K562 (cell line): Measurements from ENCODE around the gene FBXO46. TPM values are rescaled to one million over a fixed set of nuclear protein-coding genes. Genes with fewer than 3 reads are reported as not detected.

Source experiments
- ZNF77 ChIP-seq: fragments of 250-450 bp; sonication (Bioruptor Pico); IDR thresholded peaks from 2 replicates; pipeline ENCODE4 v1.5.0; 2020
- polyA plus RNA-seq, 8 experiments: library from polyadenylated mRNA; depleted of rRNA in 4 of 8; stranded (reverse) in 5 of 8; unstranded in 3 of 8; fragments of >200 nt; fragmentation: Nextera tagmentation in 2 of 8; fragmentation: Illumina TruSeq in 1 of 8; extraction: Ambion mirVana in 2 of 8; extraction: Trizol in 1 of 8; gene quantifications; 2 replicates each; pipeline versions ENCODE4 v1.2.1 to v1.2.3, GENCODE V29; 2011 to 2014; ENCODE audit warnings: inconsistent platforms in 1 of 8, missing spikeins in 1 of 8
- total RNA-seq, 7 experiments: library from RNA; depleted of rRNA in 6 of 7; stranded (reverse); fragments of >200 nt in 6 of 7; fragmentation: Illumina TruSeq in 2 of 7; extraction: Trizol in 2 of 7; gene quantifications; 2 replicates each; pipeline versions ENCODE4 v1.2.1 to v1.2.3, GENCODE V29; 2011 to 2021; ENCODE audit warnings: low replicate concordance in 1 of 7
- TF ChIP-seq, protein P1 (sequence below): fragments of 450-650 bp; IDR thresholded peaks from 2 replicates; pipeline ENCODE4 v1.6.1; 2016; ENCODE audit warnings: mild to moderate bottlenecking, moderate library complexity

Gene FBXO46
- total and polyA plus RNA-seq, 9 of the 15 experiments (the other 6 are each of a cell fraction or from before 2014, with no cell fraction given): 1.5 to 36.1 (median 7.3) TPM

DNA sequence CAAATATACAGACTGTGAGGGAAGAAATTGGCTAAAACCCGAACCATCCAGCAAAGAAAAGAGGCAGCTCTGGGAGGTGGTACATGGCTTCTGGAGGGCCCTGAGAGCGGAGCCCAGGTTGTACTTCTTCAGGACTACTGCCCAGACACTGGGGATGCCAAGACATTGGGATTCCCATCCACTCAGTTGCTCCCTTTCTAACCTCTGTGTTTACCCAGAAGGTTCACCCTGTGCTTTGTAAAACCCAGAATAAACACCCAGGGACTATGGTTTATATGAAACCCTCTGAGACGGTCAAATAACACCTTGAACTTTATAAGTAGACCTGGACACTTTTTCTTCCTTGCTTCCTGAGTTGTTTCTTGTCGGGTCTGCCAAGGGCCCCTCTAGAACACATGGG is 12.3 kb upstream of the FBXO46 start (continued):
- TF ChIP-seq, protein P1, sequence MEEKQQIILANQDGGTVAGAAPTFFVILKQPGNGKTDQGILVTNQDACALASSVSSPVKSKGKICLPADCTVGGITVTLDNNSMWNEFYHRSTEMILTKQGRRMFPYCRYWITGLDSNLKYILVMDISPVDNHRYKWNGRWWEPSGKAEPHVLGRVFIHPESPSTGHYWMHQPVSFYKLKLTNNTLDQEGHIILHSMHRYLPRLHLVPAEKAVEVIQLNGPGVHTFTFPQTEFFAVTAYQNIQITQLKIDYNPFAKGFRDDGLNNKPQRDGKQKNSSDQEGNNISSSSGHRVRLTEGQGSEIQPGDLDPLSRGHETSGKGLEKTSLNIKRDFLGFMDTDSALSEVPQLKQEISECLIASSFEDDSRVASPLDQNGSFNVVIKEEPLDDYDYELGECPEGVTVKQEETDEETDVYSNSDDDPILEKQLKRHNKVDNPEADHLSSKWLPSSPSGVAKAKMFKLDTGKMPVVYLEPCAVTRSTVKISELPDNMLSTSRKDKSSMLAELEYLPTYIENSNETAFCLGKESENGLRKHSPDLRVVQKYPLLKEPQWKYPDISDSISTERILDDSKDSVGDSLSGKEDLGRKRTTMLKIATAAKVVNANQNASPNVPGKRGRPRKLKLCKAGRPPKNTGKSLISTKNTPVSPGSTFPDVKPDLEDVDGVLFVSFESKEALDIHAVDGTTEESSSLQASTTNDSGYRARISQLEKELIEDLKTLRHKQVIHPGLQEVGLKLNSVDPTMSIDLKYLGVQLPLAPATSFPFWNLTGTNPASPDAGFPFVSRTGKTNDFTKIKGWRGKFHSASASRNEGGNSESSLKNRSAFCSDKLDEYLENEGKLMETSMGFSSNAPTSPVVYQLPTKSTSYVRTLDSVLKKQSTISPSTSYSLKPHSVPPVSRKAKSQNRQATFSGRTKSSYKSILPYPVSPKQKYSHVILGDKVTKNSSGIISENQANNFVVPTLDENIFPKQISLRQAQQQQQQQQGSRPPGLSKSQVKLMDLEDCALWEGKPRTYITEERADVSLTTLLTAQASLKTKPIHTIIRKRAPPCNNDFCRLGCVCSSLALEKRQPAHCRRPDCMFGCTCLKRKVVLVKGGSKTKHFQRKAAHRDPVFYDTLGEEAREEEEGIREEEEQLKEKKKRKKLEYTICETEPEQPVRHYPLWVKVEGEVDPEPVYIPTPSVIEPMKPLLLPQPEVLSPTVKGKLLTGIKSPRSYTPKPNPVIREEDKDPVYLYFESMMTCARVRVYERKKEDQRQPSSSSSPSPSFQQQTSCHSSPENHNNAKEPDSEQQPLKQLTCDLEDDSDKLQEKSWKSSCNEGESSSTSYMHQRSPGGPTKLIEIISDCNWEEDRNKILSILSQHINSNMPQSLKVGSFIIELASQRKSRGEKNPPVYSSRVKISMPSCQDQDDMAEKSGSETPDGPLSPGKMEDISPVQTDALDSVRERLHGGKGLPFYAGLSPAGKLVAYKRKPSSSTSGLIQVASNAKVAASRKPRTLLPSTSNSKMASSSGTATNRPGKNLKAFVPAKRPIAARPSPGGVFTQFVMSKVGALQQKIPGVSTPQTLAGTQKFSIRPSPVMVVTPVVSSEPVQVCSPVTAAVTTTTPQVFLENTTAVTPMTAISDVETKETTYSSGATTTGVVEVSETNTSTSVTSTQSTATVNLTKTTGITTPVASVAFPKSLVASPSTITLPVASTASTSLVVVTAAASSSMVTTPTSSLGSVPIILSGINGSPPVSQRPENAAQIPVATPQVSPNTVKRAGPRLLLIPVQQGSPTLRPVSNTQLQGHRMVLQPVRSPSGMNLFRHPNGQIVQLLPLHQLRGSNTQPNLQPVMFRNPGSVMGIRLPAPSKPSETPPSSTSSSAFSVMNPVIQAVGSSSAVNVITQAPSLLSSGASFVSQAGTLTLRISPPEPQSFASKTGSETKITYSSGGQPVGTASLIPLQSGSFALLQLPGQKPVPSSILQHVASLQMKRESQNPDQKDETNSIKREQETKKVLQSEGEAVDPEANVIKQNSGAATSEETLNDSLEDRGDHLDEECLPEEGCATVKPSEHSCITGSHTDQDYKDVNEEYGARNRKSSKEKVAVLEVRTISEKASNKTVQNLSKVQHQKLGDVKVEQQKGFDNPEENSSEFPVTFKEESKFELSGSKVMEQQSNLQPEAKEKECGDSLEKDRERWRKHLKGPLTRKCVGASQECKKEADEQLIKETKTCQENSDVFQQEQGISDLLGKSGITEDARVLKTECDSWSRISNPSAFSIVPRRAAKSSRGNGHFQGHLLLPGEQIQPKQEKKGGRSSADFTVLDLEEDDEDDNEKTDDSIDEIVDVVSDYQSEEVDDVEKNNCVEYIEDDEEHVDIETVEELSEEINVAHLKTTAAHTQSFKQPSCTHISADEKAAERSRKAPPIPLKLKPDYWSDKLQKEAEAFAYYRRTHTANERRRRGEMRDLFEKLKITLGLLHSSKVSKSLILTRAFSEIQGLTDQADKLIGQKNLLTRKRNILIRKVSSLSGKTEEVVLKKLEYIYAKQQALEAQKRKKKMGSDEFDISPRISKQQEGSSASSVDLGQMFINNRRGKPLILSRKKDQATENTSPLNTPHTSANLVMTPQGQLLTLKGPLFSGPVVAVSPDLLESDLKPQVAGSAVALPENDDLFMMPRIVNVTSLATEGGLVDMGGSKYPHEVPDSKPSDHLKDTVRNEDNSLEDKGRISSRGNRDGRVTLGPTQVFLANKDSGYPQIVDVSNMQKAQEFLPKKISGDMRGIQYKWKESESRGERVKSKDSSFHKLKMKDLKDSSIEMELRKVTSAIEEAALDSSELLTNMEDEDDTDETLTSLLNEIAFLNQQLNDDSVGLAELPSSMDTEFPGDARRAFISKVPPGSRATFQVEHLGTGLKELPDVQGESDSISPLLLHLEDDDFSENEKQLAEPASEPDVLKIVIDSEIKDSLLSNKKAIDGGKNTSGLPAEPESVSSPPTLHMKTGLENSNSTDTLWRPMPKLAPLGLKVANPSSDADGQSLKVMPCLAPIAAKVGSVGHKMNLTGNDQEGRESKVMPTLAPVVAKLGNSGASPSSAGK: no peak
- no peak for TF ChIP-seq ZNF77
